IMR-90 (cell line): ENCODE results near the gene CNTN5. TPM values are rescaled to one million over a fixed set of nuclear protein-coding genes. Genes with fewer than 3 reads are reported as not detected.

Source experiments
- ATAC-seq: fragments of 200-7000 bp; cut with Tn5 transposase; 2 replicates; pipeline ENCODE4 v1.9.1; 2020; ENCODE audit warnings: low read depth, mild to moderate bottlenecking, moderate library complexity
- BruUV-seq: library from RNA; stranded (reverse); fragments of 400-500 nt; replicated peaks from 2 replicates; lab custom pipeline; 2021; lab: Mats Ljungman, UMichigan
- CTCF ChIA-PET: fragments of 300-600 bp; formaldehyde crosslinking; extraction: SDS; loops from one replicate; lab custom pipeline; 2021; ENCODE audit warnings: antibody characterized with exemption; lab: Yijun Ruan, JAX
- POLR2A ChIA-PET: fragments of 300-600 bp; sonication (Branson Sonifier 250); formaldehyde crosslinking; loops from one replicate; lab custom pipeline; 2022; ENCODE audit warnings: antibody characterized with exemption; ENCODE audit not compliant: unreplicated experiment; lab: Charles Lee
- DNase-seq: peaks from one replicate; pipeline ENCODE4 v3.0.0; 2013
- H2AFZ ChIP-seq: replicated peaks from 2 replicates; pipeline ENCODE3; 2013; ENCODE audit warnings: low read length, mild to moderate bottlenecking; ENCODE audit not compliant: poor library complexity
- H2AK5ac ChIP-seq: 2 replicates; pipeline ENCODE4 v1.6.1; 2013; ENCODE audit warnings: low read depth, low read length, inconsistent platforms
- H2AK9ac ChIP-seq: replicated peaks from 2 replicates; pipeline ENCODE3; 2013; ENCODE audit warnings: mild to moderate bottlenecking, low read depth, low read length, moderate library complexity; ENCODE audit not compliant: poor library complexity
- H2BK120ac ChIP-seq: 2 replicates; pipeline ENCODE4 v1.6.1; 2013; ENCODE audit warnings: low read depth, low read length, inconsistent platforms
- H2BK15ac ChIP-seq: 3 replicates; pipeline ENCODE4 v1.6.1; 2013; ENCODE audit warnings: low read depth, low read length, inconsistent platforms
- H2BK20ac ChIP-seq: 2 replicates; pipeline ENCODE4 v1.6.1; 2013; ENCODE audit warnings: low read depth, mild to moderate bottlenecking, inconsistent platforms, low read length, moderate library complexity
- H2BK5ac ChIP-seq: 2 replicates; pipeline ENCODE4 v1.6.1; 2013; ENCODE audit warnings: mild to moderate bottlenecking, low read depth, low read length, inconsistent platforms; ENCODE audit not compliant: poor library complexity, severe bottlenecking
- H3K14ac ChIP-seq: replicated peaks from 2 replicates; pipeline ENCODE4 v1.6.1; 2013; ENCODE audit warnings: low read depth, low read length, inconsistent platforms
- H3K18ac ChIP-seq: 2 replicates; pipeline ENCODE4 v1.6.1; 2013; ENCODE audit warnings: low read depth, low read length, control low read depth
- H3K23ac ChIP-seq: 2 replicates; pipeline ENCODE4 v1.6.1; 2013; ENCODE audit warnings: low read depth, low read length, inconsistent platforms
- H3K27ac ChIP-seq: 2 replicates; pipeline ENCODE4 v1.5.1; 2013; ENCODE audit warnings: mild to moderate bottlenecking, control low read depth, low read length; ENCODE audit not compliant: insufficient read depth
- H3K27me3 ChIP-seq: 2 replicates; pipeline ENCODE4 v1.6.1; 2013; ENCODE audit warnings: low read length; ENCODE audit not compliant: control insufficient read depth, insufficient read depth
- H3K36me3 ChIP-seq: 2 replicates; pipeline ENCODE4 v1.6.1; 2013; ENCODE audit warnings: low read length, mixed read lengths; ENCODE audit not compliant: control insufficient read depth, insufficient read depth
- H3K4ac ChIP-seq: 2 replicates; pipeline ENCODE4 v1.6.1; 2013; ENCODE audit warnings: low read depth, low read length, inconsistent platforms
- H3K4me1 ChIP-seq: 2 replicates; pipeline ENCODE4 v1.6.1; 2013; ENCODE audit warnings: low read length, mixed read lengths; ENCODE audit not compliant: control insufficient read depth, insufficient read depth
- H3K4me2 ChIP-seq: 2 replicates; pipeline ENCODE4 v1.6.1; 2013; ENCODE audit warnings: low read depth, mild to moderate bottlenecking, control low read depth, low read length, moderate library complexity
- H3K4me3 ChIP-seq: 2 replicates; pipeline ENCODE4 v1.5.1; 2013; ENCODE audit warnings: low read depth, mild to moderate bottlenecking, control low read depth, low read length, moderate library complexity; ENCODE audit not compliant: insufficient read depth
- H3K56ac ChIP-seq: 2 replicates; pipeline ENCODE4 v1.6.1; 2013; ENCODE audit warnings: low read length, inconsistent platforms; ENCODE audit not compliant: insufficient read depth; ENCODE audit errors: extremely low read depth
- H3K79me1 ChIP-seq, 2 experiments: 2 replicates each; pipeline ENCODE4 v1.6.1; 2013; ENCODE audit warnings: low read length in 2 of 2, inconsistent platforms in 1 of 2, low read depth in 1 of 2
- H3K9ac ChIP-seq: 2 replicates; pipeline ENCODE4 v1.6.1; 2013; ENCODE audit warnings: low read depth, low read length, control low read depth
- H3K9me1 ChIP-seq: 2 replicates; pipeline ENCODE4 v1.6.1; 2013; ENCODE audit warnings: low read length, inconsistent platforms; ENCODE audit not compliant: insufficient read depth
- H3K9me3 ChIP-seq: 2 replicates; pipeline ENCODE4 v1.6.1; 2013; ENCODE audit warnings: low read length; ENCODE audit not compliant: control insufficient read depth, insufficient read depth
- H4K20me1 ChIP-seq: 2 replicates; pipeline ENCODE4 v1.6.1; 2013; ENCODE audit warnings: low read length, inconsistent platforms; ENCODE audit not compliant: insufficient read depth
- H4K5ac ChIP-seq: 2 replicates; pipeline ENCODE4 v1.6.1; 2013; ENCODE audit warnings: mild to moderate bottlenecking, low read depth, low read length, control low read depth
- H4K8ac ChIP-seq, 2 experiments: 2 replicates each; pipeline ENCODE4 v1.6.1; 2013; ENCODE audit warnings: low read depth in 2 of 2, low read length in 2 of 2, control low read depth in 1 of 2, inconsistent platforms in 1 of 2
- H4K91ac ChIP-seq: 2 replicates; pipeline ENCODE4 v1.6.1; 2013; ENCODE audit warnings: low read depth, low read length, inconsistent platforms; ENCODE audit not compliant: insufficient read depth
- BHLHE40 ChIP-seq: fragments of 150-350 bp; IDR thresholded peaks from 2 replicates; pipeline ENCODE4 v1.6.1; 2016; ENCODE audit warnings: mild to moderate bottlenecking, low read depth, low read length
- CEBPB ChIP-seq: IDR thresholded peaks from 2 replicates; pipeline ENCODE4 v1.6.1; 2012; ENCODE audit warnings: low read depth, low read length, improper control_type of control experiment
- CHD1 ChIP-seq: IDR thresholded peaks from 2 replicates; pipeline ENCODE4 v1.6.1; 2012; ENCODE audit warnings: low read depth, low read length, improper control_type of control experiment
- ELK1 ChIP-seq: fragments of 150-350 bp; IDR thresholded peaks from 2 replicates; pipeline ENCODE4 v1.6.1; 2016; ENCODE audit warnings: low read depth, mild to moderate bottlenecking, low read length, moderate library complexity, borderline replicate concordance
- FOS ChIP-seq: fragments of 150-350 bp; IDR thresholded peaks from 2 replicates; pipeline ENCODE4 v1.6.1; 2016; ENCODE audit warnings: low read depth, low read length
- MAFK ChIP-seq: IDR thresholded peaks from 2 replicates; pipeline ENCODE4 v1.6.1; 2012; ENCODE audit warnings: low read depth, low read length, improper control_type of control experiment
- MAZ ChIP-seq: IDR thresholded peaks from 2 replicates; pipeline ENCODE4 v1.6.1; 2012; ENCODE audit warnings: low read depth, mild to moderate bottlenecking, low read length, improper control_type of control experiment, moderate library complexity, borderline replicate concordance
- MXI1 ChIP-seq: IDR thresholded peaks from 2 replicates; pipeline ENCODE4 v1.6.1; 2012; ENCODE audit warnings: low read depth, mild to moderate bottlenecking, low read length, moderate library complexity, borderline replicate concordance
- NFE2L2 ChIP-seq: fragments of 150-350 bp; IDR thresholded peaks from 2 replicates; pipeline ENCODE4 v1.6.1; 2016; ENCODE audit warnings: low read depth, mild to moderate bottlenecking, low read length
- POLR2A ChIP-seq: IDR thresholded peaks from 2 replicates; pipeline ENCODE4 v1.6.1; 2012; ENCODE audit warnings: mild to moderate bottlenecking, low read depth, low read length
- RAD21 ChIP-seq: IDR thresholded peaks from 2 replicates; pipeline ENCODE4 v1.6.1; 2012; ENCODE audit warnings: low read length, improper control_type of control experiment
- RCOR1 ChIP-seq: IDR thresholded peaks from 2 replicates; pipeline ENCODE4 v1.6.1; 2012; ENCODE audit warnings: mild to moderate bottlenecking, low read length, improper control_type of control experiment; ENCODE audit not compliant: insufficient replicate concordance
- RFX5 ChIP-seq: IDR thresholded peaks from 2 replicates; pipeline ENCODE4 v1.8.0; 2012; ENCODE audit warnings: low read depth, mild to moderate bottlenecking, low read length, moderate library complexity
- SMC3 ChIP-seq: fragments of 150-350 bp; IDR thresholded peaks from 2 replicates; pipeline ENCODE4 v1.6.1; 2016; ENCODE audit warnings: low read depth, mild to moderate bottlenecking, antibody characterized with exemption, low read length, moderate library complexity
- WGBS, 2 experiments: methylation state at CpG; one replicate each; pipeline versions ENCODE4 v1.1.5 to v1.1.7; 2013; ENCODE audit warnings: missing lambda C conversion rate in 2 of 2; ENCODE audit not compliant: insufficient read length in 1 of 2; ENCODE audit errors: extremely low coverage in 2 of 2; 5-methylcytosine and 5-hydroxymethylcytosine counted together
- dilution Hi-C: fragments of 300-500 bp; cut with HindIII; formaldehyde crosslinking; loops from one replicate; pipeline ENCODE4 v1.14.3; 2018; ENCODE audit warnings: low sequenced_read_pairs; ENCODE audit not compliant: unreplicated experiment
- in situ Hi-C: fragments of 300-500 bp; cut with MboI; formaldehyde crosslinking; loops from 3 replicates; pipeline ENCODE4 v1.14.3; 2019; ENCODE audit warnings: low sequenced_read_pairs, inconsistent platforms, mixed read lengths
- intact Hi-C: fragments of 100-400 bp; cut with micrococcal nuclease; formaldehyde crosslinking; loops from 2 replicates; pipeline ENCODE4 v1.10.0; 2022
- polyA plus RNA-seq, 3 experiments: library from polyadenylated mRNA; depleted of rRNA; stranded (reverse); fragments of >200 nt; gene quantifications; 2 replicates each; pipeline ENCODE4 v1.2.3, GENCODE V29; 2012; ENCODE audit warnings: low replicate concordance in 1 of 3
- total RNA-seq: library from RNA; depleted of rRNA; stranded (reverse); fragments of >200 nt; gene quantifications from 2 replicates; pipeline ENCODE4 v1.2.3, GENCODE V29; 2012
- TF ChIP-seq, protein P1 (sequence below): fragments of 150-350 bp; IDR thresholded peaks from 2 replicates; pipeline ENCODE4 v1.6.1; 2017; ENCODE audit warnings: mild to moderate bottlenecking, antibody characterized with exemption, low read length, low read depth
- TF ChIP-seq, protein P2 (sequence below): conservative IDR thresholded peaks from 2 replicates; pipeline ENCODE4 v1.5.1; 2012; ENCODE audit warnings: mild to moderate bottlenecking, low read depth, low read length, improper control_type of control experiment

Gene CNTN5
- total and polyA plus RNA-seq, 2 of the 4 experiments (the other 2 are of a cell fraction): not detected

DNA sequence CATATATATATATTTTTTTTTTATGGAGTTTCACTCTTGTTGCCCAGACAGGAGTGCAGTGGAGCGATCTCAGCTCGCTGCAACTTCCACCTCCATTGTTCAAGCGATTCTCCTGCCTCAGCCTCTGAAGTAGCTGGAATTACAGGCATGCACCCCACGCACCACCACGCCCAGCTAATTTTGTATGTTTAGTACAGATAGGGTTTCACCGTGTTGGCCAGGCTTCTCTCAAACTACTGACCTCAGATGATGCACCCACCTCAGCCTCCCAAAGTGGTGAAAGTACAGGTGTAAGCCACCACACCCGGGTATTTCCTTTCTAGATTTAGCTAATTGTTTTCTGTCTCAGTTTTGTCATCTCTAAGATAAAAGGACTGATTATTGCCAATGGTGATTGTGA is 821.1 kb downstream of the CNTN5 start:
- H3K27ac ChIP-seq: no peak overlapping the region
- H3K4ac ChIP-seq: no peak overlapping the region
- H2AK9ac ChIP-seq: no peak overlapping the region
- no peaks in the 10 kb centered on the region for H3K4me1 ChIP-seq
- no peak overlapping the region for H2BK20ac ChIP-seq
- H3K9me1 ChIP-seq: no peaks in the 10 kb centered on the region
- no CpG with 5 or more reads among the region's 7 CpGs for WGBS, 2 experiments
- no peak overlapping the region for H3K56ac ChIP-seq
- no peak overlapping the region for H2BK120ac ChIP-seq
- H3K36me3 ChIP-seq: no peaks in the 10 kb centered on the region
- no peak overlapping the region for H3K18ac ChIP-seq
- BruUV-seq: no TSS peak
- H3K27me3 ChIP-seq: no peaks in the 10 kb centered on the region
- H4K5ac ChIP-seq: no peak overlapping the region
- no peak overlapping the region for H3K4me2 ChIP-seq
- no peak overlapping the region for H3K9ac ChIP-seq
- H2BK15ac ChIP-seq: no peak overlapping the region
- H2AFZ ChIP-seq: no peak overlapping the region
- H3K79me1 ChIP-seq: no peaks in the 10 kb centered on the region
- no peak overlapping the region for H4K91ac ChIP-seq
- no peak overlapping the region for H4K8ac ChIP-seq
- dilution Hi-C loops (no loop called here), intact Hi-C loops (no loop called here), in situ Hi-C loops (no loop called here)
- TF ChIP-seq POLR2A (no peak), FOS (no peak), RFX5 (no peak), NFE2L2 (no peak), CEBPB (no peak), SMC3 (no peak), RCOR1 (no peak), CHD1 (no peak), RAD21 (no peak), MAZ (no peak), MXI1 (no peak), BHLHE40 (no peak), MAFK (no peak), ELK1 (no peak)
- TF ChIP-seq, protein P1, sequence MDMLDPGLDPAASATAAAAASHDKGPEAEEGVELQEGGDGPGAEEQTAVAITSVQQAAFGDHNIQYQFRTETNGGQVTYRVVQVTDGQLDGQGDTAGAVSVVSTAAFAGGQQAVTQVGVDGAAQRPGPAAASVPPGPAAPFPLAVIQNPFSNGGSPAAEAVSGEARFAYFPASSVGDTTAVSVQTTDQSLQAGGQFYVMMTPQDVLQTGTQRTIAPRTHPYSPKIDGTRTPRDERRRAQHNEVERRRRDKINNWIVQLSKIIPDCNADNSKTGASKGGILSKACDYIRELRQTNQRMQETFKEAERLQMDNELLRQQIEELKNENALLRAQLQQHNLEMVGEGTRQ: no peak
- TF ChIP-seq, protein P2, sequence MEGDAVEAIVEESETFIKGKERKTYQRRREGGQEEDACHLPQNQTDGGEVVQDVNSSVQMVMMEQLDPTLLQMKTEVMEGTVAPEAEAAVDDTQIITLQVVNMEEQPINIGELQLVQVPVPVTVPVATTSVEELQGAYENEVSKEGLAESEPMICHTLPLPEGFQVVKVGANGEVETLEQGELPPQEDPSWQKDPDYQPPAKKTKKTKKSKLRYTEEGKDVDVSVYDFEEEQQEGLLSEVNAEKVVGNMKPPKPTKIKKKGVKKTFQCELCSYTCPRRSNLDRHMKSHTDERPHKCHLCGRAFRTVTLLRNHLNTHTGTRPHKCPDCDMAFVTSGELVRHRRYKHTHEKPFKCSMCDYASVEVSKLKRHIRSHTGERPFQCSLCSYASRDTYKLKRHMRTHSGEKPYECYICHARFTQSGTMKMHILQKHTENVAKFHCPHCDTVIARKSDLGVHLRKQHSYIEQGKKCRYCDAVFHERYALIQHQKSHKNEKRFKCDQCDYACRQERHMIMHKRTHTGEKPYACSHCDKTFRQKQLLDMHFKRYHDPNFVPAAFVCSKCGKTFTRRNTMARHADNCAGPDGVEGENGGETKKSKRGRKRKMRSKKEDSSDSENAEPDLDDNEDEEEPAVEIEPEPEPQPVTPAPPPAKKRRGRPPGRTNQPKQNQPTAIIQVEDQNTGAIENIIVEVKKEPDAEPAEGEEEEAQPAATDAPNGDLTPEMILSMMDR: no peak
- H2BK5ac ChIP-seq: no peak overlapping the region
- no peak overlapping the region for H3K23ac ChIP-seq
- CTCF ChIA-PET: no interaction called here
- H2AK5ac ChIP-seq: no peak overlapping the region
- POLR2A ChIA-PET: no interaction called here
- H3K4me3 ChIP-seq: no peak overlapping the region
- no peaks in the 10 kb centered on the region for H4K20me1 ChIP-seq
- DNase-seq (no peak), ATAC-seq (no peak)
- H3K14ac ChIP-seq: no peak overlapping the region
- no peaks in the 10 kb centered on the region for H3K9me3 ChIP-seq
